ENCODE measurements around the gene APBA2. TPM values are rescaled to one million over a fixed set of nuclear protein-coding genes. Genes with fewer than 3 reads are reported as not detected.
A peak's percentile ranks its signal among the peaks of the same experiment; 100 is the strongest.
"Not testable (repeated sequence)": the region's sequence is repeated elsewhere in the genome, so short reads cannot be mapped to it uniquely, and the experiment has no call there.

Gene APBA2
- total and polyA plus RNA-seq, 5 donors: 0.17 to 0.95 (median 0.38) TPM

- Histone ChIP-seq H3K27me3 (ENCODE audit: control insufficient read depth, insufficient read depth) (no peaks in the 10 kb centered on the region), H3K4me3 (ENCODE audit: low read length) (no peak overlapping the region), H3K27ac (ENCODE audit: low read length) (no peak overlapping the region), H3K4me1 (ENCODE audit: control insufficient read depth, insufficient read depth, low read length) (no peaks in the 10 kb centered on the region), H3K9me3 (ENCODE audit: control insufficient read depth, low read length) (no peaks in the 10 kb centered on the region)
- DNase-seq (no peak), ATAC-seq (no peak)
- 92% methylated on average over 9 of the region's 9 CpGs for WGBS
- intact Hi-C loops (cut with DNase I): no loop called here
Observed at GRCh38 chr15:29095746-29096145, 210.0 kb downstream of the APBA2 start.

- 88% methylated on average over 14 of the region's 14 CpGs for WGBS
- no peaks in the 10 kb centered on the region for H3K27me3 ChIP-seq (ENCODE audit: control insufficient read depth, insufficient read depth)
- no peak overlapping the region for H3K27ac ChIP-seq (ENCODE audit: low read length)
- H3K9me3 ChIP-seq (ENCODE audit: control insufficient read depth, low read length): no peaks in the 10 kb centered on the region
- intact Hi-C loops (cut with DNase I): no loop called here
- no peaks in the 10 kb centered on the region for H3K4me1 ChIP-seq (ENCODE audit: control insufficient read depth, insufficient read depth, low read length)
- no peak for ATAC-seq
- DNase-seq: no peak
- no peak overlapping the region for H3K4me3 ChIP-seq (ENCODE audit: low read length)
Observed at GRCh38 chr15:29097168-29097567, 211.4 kb downstream of the APBA2 start.

GRCh38 chr15:29097971-29098370 is 212.2 kb downstream of the APBA2 start:
- no peak overlapping the region for H3K4me3 ChIP-seq (ENCODE audit: low read length)
- H3K4me1 ChIP-seq (ENCODE audit: control insufficient read depth, insufficient read depth, low read length): no peaks in the 10 kb centered on the region
- intact Hi-C loops (cut with DNase I): no loop called here
- H3K27ac ChIP-seq (ENCODE audit: low read length): no peak overlapping the region
- no peaks in the 10 kb centered on the region for H3K27me3 ChIP-seq (ENCODE audit: control insufficient read depth, insufficient read depth)
- H3K9me3 ChIP-seq (ENCODE audit: control insufficient read depth, low read length): no peaks in the 10 kb centered on the region
- ATAC-seq: no peak
- 72% methylated on average over 9 of the region's 9 CpGs for WGBS
- no peak for DNase-seq

GRCh38 chr15:29098652-29099051 is 212.9 kb downstream of the APBA2 start:
- Histone ChIP-seq H3K27ac (ENCODE audit: low read length) (no peak overlapping the region), H3K27me3 (ENCODE audit: control insufficient read depth, insufficient read depth) (no peaks in the 10 kb centered on the region), H3K4me1 (ENCODE audit: control insufficient read depth, insufficient read depth, low read length) (no peaks in the 10 kb centered on the region), H3K9me3 (ENCODE audit: control insufficient read depth, low read length) (no peaks in the 10 kb centered on the region), H3K4me3 (ENCODE audit: low read length) (no peak overlapping the region)
- ATAC-seq (no peak), DNase-seq (peak in 1 of 3 donors; percentile 49)
- WGBS: 85% methylated on average over 13 of the region's 13 CpGs
- intact Hi-C loops (cut with DNase I): no loop called here

GRCh38 chr15:29099131-29099880 is 213.5 kb downstream of the APBA2 start:
- no peak for ATAC-seq
- no peak overlapping the region for H3K4me3 ChIP-seq (ENCODE audit: low read length)
- intact Hi-C loops (cut with DNase I): no loop called here

GRCh38 chr15:29100486-29101000 is 214.8 kb downstream of the APBA2 start:
- H3K4me1 ChIP-seq (ENCODE audit: control insufficient read depth, insufficient read depth, low read length): no peaks in the 10 kb centered on the region
- no peak for ATAC-seq
- DNase-seq: no peak
- no peak overlapping the region for H3K27ac ChIP-seq (ENCODE audit: low read length)
- H3K27me3 ChIP-seq (ENCODE audit: control insufficient read depth, insufficient read depth): no peaks in the 10 kb centered on the region
- no peaks in the 10 kb centered on the region for H3K9me3 ChIP-seq (ENCODE audit: control insufficient read depth, low read length)
- no peak overlapping the region for H3K4me3 ChIP-seq (ENCODE audit: low read length)
- intact Hi-C loops (cut with DNase I): no loop called here
- 79% methylated on average over 7 of the region's 7 CpGs for WGBS

More at GRCh38 chr15:29099131-29099880, 213.5 kb downstream of the APBA2 start:
- WGBS: 93% methylated on average over 10 of the region's 10 CpGs
- H3K9me3 ChIP-seq (ENCODE audit: control insufficient read depth, low read length): no peaks in the 10 kb centered on the region
- no peaks in the 10 kb centered on the region for H3K27me3 ChIP-seq (ENCODE audit: control insufficient read depth, insufficient read depth)
- DNase-seq: no peak
- H3K4me1 ChIP-seq (ENCODE audit: control insufficient read depth, insufficient read depth, low read length): no peaks in the 10 kb centered on the region
- H3K27ac ChIP-seq (ENCODE audit: low read length): no peak overlapping the region

GRCh38 chr15:29101491-29101890 is 215.7 kb downstream of the APBA2 start:
- Histone ChIP-seq H3K4me3 (ENCODE audit: low read length) (no peak overlapping the region), H3K27ac (ENCODE audit: low read length) (no peak overlapping the region), H3K9me3 (ENCODE audit: control insufficient read depth, low read length) (no peaks in the 10 kb centered on the region), H3K27me3 (ENCODE audit: control insufficient read depth, insufficient read depth) (no peaks in the 10 kb centered on the region), H3K4me1 (ENCODE audit: control insufficient read depth, insufficient read depth, low read length) (no peaks in the 10 kb centered on the region)
- intact Hi-C loops (cut with DNase I): no loop called here
- DNase-seq (no peak), ATAC-seq (no peak)
- 92% methylated on average over 16 of the region's 16 CpGs for WGBS

GRCh38 chr15:29102173-29102794 is 216.5 kb downstream of the APBA2 start:
- peak in 2 of 3 donors; percentile 40 to 59 for DNase-seq
- H3K4me3 ChIP-seq (ENCODE audit: low read length); H3K27me3 ChIP-seq (ENCODE audit: control insufficient read depth, insufficient read depth); intact Hi-C loops (cut with DNase I); H3K27ac ChIP-seq (ENCODE audit: low read length); H3K4me1 ChIP-seq (ENCODE audit: control insufficient read depth, insufficient read depth, low read length); ATAC-seq; H3K9me3 ChIP-seq (ENCODE audit: control insufficient read depth, low read length): not testable (repeated sequence)
- WGBS: 81% methylated on average over 10 of the region's 10 CpGs

- WGBS: 34% methylated on average over 51 of the region's 51 CpGs
- peak; percentile 51 to 64 for ATAC-seq
- intact Hi-C loops (cut with DNase I): no loop called here
- DNase-seq: peak; percentile 50 to 75 (median 67)
- Histone ChIP-seq H3K4me1 (ENCODE audit: control insufficient read depth, insufficient read depth, low read length) (no peaks in the 10 kb centered on the region), H3K27ac (ENCODE audit: low read length) (no peak overlapping the region), H3K27me3 (ENCODE audit: control insufficient read depth, insufficient read depth) (no peaks in the 10 kb centered on the region), H3K4me3 (ENCODE audit: low read length) (peak overlapping the region; percentile 16), H3K9me3 (ENCODE audit: control insufficient read depth, low read length) (no peaks in the 10 kb centered on the region)
Observed at GRCh38 chr15:29102911-29103823, 217.4 kb downstream of the APBA2 start.

- peak; percentile 87 to 93 for ATAC-seq
- H3K4me1 ChIP-seq (ENCODE audit: control insufficient read depth, insufficient read depth, low read length): no peaks in the 10 kb centered on the region
- H3K27ac ChIP-seq (ENCODE audit: low read length): no peak overlapping the region
- intact Hi-C loops (cut with DNase I): no loop called here
- peak; percentile 77 to 89 (median 89) for DNase-seq
- WGBS: 29% methylated on average over 47 of the region's 47 CpGs
- peak overlapping the region; percentile 16 for H3K4me3 ChIP-seq (ENCODE audit: low read length)
- H3K9me3 ChIP-seq (ENCODE audit: control insufficient read depth, low read length): no peaks in the 10 kb centered on the region
- H3K27me3 ChIP-seq (ENCODE audit: control insufficient read depth, insufficient read depth): no peaks in the 10 kb centered on the region
Observed at GRCh38 chr15:29103824-29104565, 218.2 kb downstream of the APBA2 start.
